ENCODE data around the gene SMAD2.

GRCh38 chr18:47975105-47975504 lies 44.6 kb upstream of the SMAD2 start:
- TF ChIP-seq CTCF (IDR thresholded peaks at IDR 0.05) (no peak), POLR2A (IDR thresholded peaks at IDR 0.05) (no peak)

Measured in heart left ventricle (tissue), 13 donors.